Glutamatergic neuron (in vitro differentiated cells): ENCODE results near the gene MYO1E. TPM values are rescaled to one million over a fixed set of nuclear protein-coding genes. Genes with fewer than 3 reads are reported as not detected.
A peak's percentile ranks its signal among the peaks of the same experiment; 100 is the strongest.

ENCODE experiments used
- DNase-seq: peaks from one replicate; pipeline ENCODE4 v3.0.0; 2022
- H3K27ac Mint-ChIP-seq: one replicate; pipeline ENCODE4 v1.8.0; 2020; ENCODE audit warnings: mild to moderate bottlenecking, mixed read lengths, inconsistent platforms; ENCODE audit not compliant: unreplicated experiment
- H3K27me3 Mint-ChIP-seq: one replicate; pipeline ENCODE4 v1.8.0; 2020; ENCODE audit warnings: mild to moderate bottlenecking, moderate library complexity, mixed read lengths, inconsistent platforms; ENCODE audit not compliant: unreplicated experiment
- H3K36me3 Mint-ChIP-seq: one replicate; pipeline ENCODE4 v1.8.0; 2020; ENCODE audit warnings: mild to moderate bottlenecking, mixed read lengths, inconsistent platforms; ENCODE audit not compliant: unreplicated experiment
- H3K4me1 Mint-ChIP-seq: one replicate; pipeline ENCODE4 v1.8.0; 2020; ENCODE audit warnings: mild to moderate bottlenecking, low read depth, mixed read lengths, inconsistent platforms; ENCODE audit not compliant: unreplicated experiment
- H3K4me3 Mint-ChIP-seq: one replicate; pipeline ENCODE4 v1.8.0; 2020; ENCODE audit warnings: mild to moderate bottlenecking, mixed read lengths, inconsistent platforms; ENCODE audit not compliant: unreplicated experiment
- H3K9me3 Mint-ChIP-seq: one replicate; pipeline ENCODE4 v1.8.0; 2020; ENCODE audit warnings: mild to moderate bottlenecking, moderate library complexity, mixed read lengths, inconsistent platforms; ENCODE audit not compliant: unreplicated experiment
- total RNA-seq: library from RNA; stranded (reverse); fragmentation: NEBNext Ultra II Directional; extraction: Animal tissue kit (Norgen Biotek cat#: 25700); gene quantifications from one replicate; pipeline ENCODE4 v1.2.1, GENCODE V29; 2021; ENCODE audit not compliant: unreplicated experiment
- TF ChIP-seq, protein P1 (sequence below): fragments of 200-600 bp; sonication (generic); IDR thresholded peaks from one replicate; pipeline ENCODE4 v1.5.0; 2021; ENCODE audit not compliant: partially characterized antibody, unreplicated experiment

MYO1E gene
- total RNA-seq, 1 donor from 2014 or later: 7.9 TPM

GRCh38 chr15:59173194-59173593 is 199.5 kb downstream of the MYO1E start:
- Mint-ChIP-seq H3K4me1 (peaks cover 5% of the 10 kb centered on the region), H3K27me3 (no peaks in the 10 kb centered on the region), H3K4me3 (no peak overlapping the region), H3K36me3 (no peaks in the 10 kb centered on the region), H3K9me3 (peaks cover 1% of the 10 kb centered on the region), H3K27ac (no peak overlapping the region)
- TF ChIP-seq, protein P1, sequence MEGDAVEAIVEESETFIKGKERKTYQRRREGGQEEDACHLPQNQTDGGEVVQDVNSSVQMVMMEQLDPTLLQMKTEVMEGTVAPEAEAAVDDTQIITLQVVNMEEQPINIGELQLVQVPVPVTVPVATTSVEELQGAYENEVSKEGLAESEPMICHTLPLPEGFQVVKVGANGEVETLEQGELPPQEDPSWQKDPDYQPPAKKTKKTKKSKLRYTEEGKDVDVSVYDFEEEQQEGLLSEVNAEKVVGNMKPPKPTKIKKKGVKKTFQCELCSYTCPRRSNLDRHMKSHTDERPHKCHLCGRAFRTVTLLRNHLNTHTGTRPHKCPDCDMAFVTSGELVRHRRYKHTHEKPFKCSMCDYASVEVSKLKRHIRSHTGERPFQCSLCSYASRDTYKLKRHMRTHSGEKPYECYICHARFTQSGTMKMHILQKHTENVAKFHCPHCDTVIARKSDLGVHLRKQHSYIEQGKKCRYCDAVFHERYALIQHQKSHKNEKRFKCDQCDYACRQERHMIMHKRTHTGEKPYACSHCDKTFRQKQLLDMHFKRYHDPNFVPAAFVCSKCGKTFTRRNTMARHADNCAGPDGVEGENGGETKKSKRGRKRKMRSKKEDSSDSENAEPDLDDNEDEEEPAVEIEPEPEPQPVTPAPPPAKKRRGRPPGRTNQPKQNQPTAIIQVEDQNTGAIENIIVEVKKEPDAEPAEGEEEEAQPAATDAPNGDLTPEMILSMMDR: no peak
- no peak for DNase-seq

GRCh38 chr15:59172289-59172901 is 200.3 kb downstream of the MYO1E start:
- TF ChIP-seq, protein P1: peak; percentile 24
- DNase-seq: no peak
- Mint-ChIP-seq H3K4me3 (no peak overlapping the region), H3K9me3 (peaks cover 1% of the 10 kb centered on the region), H3K27ac (no peak overlapping the region), H3K27me3 (no peaks in the 10 kb centered on the region), H3K36me3 (no peaks in the 10 kb centered on the region), H3K4me1 (peaks cover 5% of the 10 kb centered on the region)

DNA sequence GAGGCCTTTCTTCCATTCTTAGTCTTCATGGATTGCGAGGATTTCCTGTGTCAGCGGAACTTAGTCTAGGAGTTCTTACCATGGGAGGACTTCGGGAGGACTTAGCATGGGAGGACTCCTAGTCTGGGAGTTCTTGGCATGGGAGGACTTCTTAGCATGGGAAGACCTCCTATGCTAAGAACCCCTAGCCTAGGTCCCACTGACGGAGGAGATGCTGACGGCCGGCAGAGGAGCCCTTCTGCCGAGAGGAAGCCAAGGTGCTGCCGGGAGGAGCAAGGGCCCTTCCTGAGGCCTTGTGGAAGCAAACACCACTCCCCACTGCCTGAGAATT is 201.6 kb downstream of the MYO1E start:
- Mint-ChIP-seq H3K4me1 (peaks cover 5% of the 10 kb centered on the region), H3K9me3 (no peaks in the 10 kb centered on the region), H3K4me3 (no peak overlapping the region), H3K27ac (no peak overlapping the region), H3K27me3 (no peaks in the 10 kb centered on the region), H3K36me3 (no peaks in the 10 kb centered on the region)
- TF ChIP-seq, protein P1: no peak
- DNase-seq: no peak

- TF ChIP-seq, protein P1: no peak
- peaks cover 5% of the 10 kb centered on the region for H3K4me1 Mint-ChIP-seq
- H3K9me3 Mint-ChIP-seq: no peaks in the 10 kb centered on the region
- no peaks in the 10 kb centered on the region for H3K36me3 Mint-ChIP-seq
- H3K27ac Mint-ChIP-seq: no peak overlapping the region
- no peaks in the 10 kb centered on the region for H3K27me3 Mint-ChIP-seq
- DNase-seq: no peak
- H3K4me3 Mint-ChIP-seq: no peak overlapping the region
Observed at GRCh38 chr15:59170295-59171066, 202.2 kb downstream of the MYO1E start.

- Mint-ChIP-seq H3K4me3 (no peak overlapping the region), H3K27ac (no peak overlapping the region), H3K4me1 (no peaks in the 10 kb centered on the region), H3K9me3 (no peaks in the 10 kb centered on the region), H3K36me3 (no peaks in the 10 kb centered on the region), H3K27me3 (no peaks in the 10 kb centered on the region)
- TF ChIP-seq, protein P1: no peak
- no peak for DNase-seq
Observed at GRCh38 chr15:59169251-59169708, 203.4 kb downstream of the MYO1E start.
